CD8-positive, alpha-beta memory T cell (primary cell): ENCODE data around the gene PSG5. TPM values are rescaled to one million over a fixed set of nuclear protein-coding genes. Genes with fewer than 3 reads are reported as not detected.

Source experiments
- polyA plus RNA-seq: library from polyadenylated mRNA; unstranded; fragments of 300-500 nt; fragmentation: Illumina TruSeq; gene quantifications from one replicate; pipeline ENCODE4 v1.2.3, GENCODE V29; 2021
- total RNA-seq, 2 experiments: library from RNA; stranded (reverse); gene quantifications; one replicate each; pipeline ENCODE4 v1.2.3, GENCODE V29; 2021

Gene PSG5
- total and polyA plus RNA-seq, 3 experiments from 2014 or later, result not detected

Other genes starting within 250 kb of the PSG5 start
- not detected for gene PSG7, start 249.3 kb downstream of the PSG5 start, total RNA-seq
- gene PSG7, start 249.3 kb downstream of the PSG5 start, polyA plus RNA-seq, result not detected
- gene PSG11, start 160.1 kb downstream of the PSG5 start, total RNA-seq, result not detected
- not detected for gene PSG11, start 160.1 kb downstream of the PSG5 start, polyA plus RNA-seq
- gene PSG2, start 103.8 kb downstream of the PSG5 start, total RNA-seq, result not detected
- not detected for gene PSG2, start 103.8 kb downstream of the PSG5 start, polyA plus RNA-seq
- not detected for gene PSG4, start 19.1 kb upstream of the PSG5 start, total RNA-seq
- not detected for gene PSG4, start 19.1 kb upstream of the PSG5 start, polyA plus RNA-seq
- gene PSG9, start 83.0 kb upstream of the PSG5 start, total RNA-seq, result not detected
- not detected for gene PSG9, start 83.0 kb upstream of the PSG5 start, polyA plus RNA-seq
- not detected for gene CD177, start 167.2 kb upstream of the PSG5 start, total RNA-seq
- gene CD177, start 167.2 kb upstream of the PSG5 start, polyA plus RNA-seq, result not detected
- gene TEX101, start 228.4 kb upstream of the PSG5 start, total RNA-seq, result not detected
- not detected for gene TEX101, start 228.4 kb upstream of the PSG5 start, polyA plus RNA-seq